Liver (tissue), 9 donors: ENCODE measurements around the gene COMMD4. TPM values are rescaled to one million over a fixed set of nuclear protein-coding genes. Genes with fewer than 3 reads are reported as not detected.
A peak's percentile ranks its signal among the peaks of the same experiment; 100 is the strongest.
"Not testable (repeated sequence)": the region's sequence is repeated elsewhere in the genome, so short reads cannot be mapped to it uniquely, and the experiment has no call there.

Source experiments
- DNase-seq: peaks from one replicate; pipeline ENCODE4 v3.0.0-alpha.2; 2017; ENCODE audit warnings: low spot score
- H3K27ac ChIP-seq, 2 donors: one replicate each; pipeline ENCODE4 v1.7.0; 2013; ENCODE audit warnings: inconsistent platforms in 2 of 2, low read length in 2 of 2, control low read depth in 1 of 2, low read depth in 1 of 2, mild to moderate bottlenecking in 1 of 2
- H3K27me3 ChIP-seq, 4 donors: one replicate each; pipeline versions ENCODE4 v1.6.1 to v1.7.0; 2013; ENCODE audit warnings: low read length in 3 of 4, inconsistent platforms in 1 of 4, mild to moderate bottlenecking in 1 of 4, moderate library complexity in 1 of 4; ENCODE audit not compliant: control insufficient read depth in 4 of 4, insufficient read depth in 4 of 4
- H3K36me3 ChIP-seq, 4 donors: one replicate each; pipeline versions ENCODE4 v1.6.1 to v1.7.0; 2013; ENCODE audit warnings: low read length in 3 of 4, mild to moderate bottlenecking in 3 of 4, low read depth in 1 of 4, moderate library complexity in 1 of 4; ENCODE audit not compliant: control insufficient read depth in 4 of 4, insufficient read depth in 3 of 4
- H3K4me1 ChIP-seq, 4 donors: one replicate each; pipeline versions ENCODE4 v1.6.1 to v1.7.0; 2013; ENCODE audit warnings: low read length in 3 of 4, mild to moderate bottlenecking in 3 of 4, moderate library complexity in 1 of 4; ENCODE audit not compliant: control insufficient read depth in 4 of 4, insufficient read depth in 4 of 4
- H3K4me3 ChIP-seq, 3 donors: one replicate each; pipeline versions ENCODE4 v1.6.1 to v1.7.0; 2013; ENCODE audit warnings: low read length in 3 of 3, control low read depth in 1 of 3, low read depth in 1 of 3, mild to moderate bottlenecking in 1 of 3
- H3K9ac ChIP-seq, 2 donors: one replicate each; pipeline ENCODE4 v1.7.0; 2013; ENCODE audit warnings: low read length in 2 of 2, mild to moderate bottlenecking in 2 of 2, moderate library complexity in 2 of 2, control low read depth in 1 of 2, low read depth in 1 of 2
- H3K9me3 ChIP-seq, 4 donors: one replicate each; pipeline versions ENCODE4 v1.6.1 to v1.7.0; 2013; ENCODE audit warnings: low read length in 3 of 4; ENCODE audit not compliant: control insufficient read depth in 4 of 4
- ATF3 ChIP-seq: IDR thresholded peaks from 2 replicates; pipeline ENCODE4 v1.6.1; 2016; ENCODE audit warnings: antibody characterized with exemption
- EGR1 ChIP-seq, 2 donors: IDR thresholded peaks; 2 replicates each; pipeline ENCODE4 v1.6.1; 2016 to 2018; ENCODE audit warnings: antibody characterized with exemption in 2 of 2, low read depth in 2 of 2
- FOXA2 ChIP-seq: IDR thresholded peaks from 2 replicates; pipeline ENCODE4 v1.6.1; 2016; ENCODE audit warnings: antibody characterized with exemption
- HNF4A ChIP-seq, 2 donors: conservative IDR thresholded peaks; 2 replicates each; pipeline ENCODE4 v1.6.1; 2016; ENCODE audit warnings: antibody characterized with exemption in 2 of 2, mild to moderate bottlenecking in 2 of 2
- HNF4G ChIP-seq: IDR thresholded peaks from 2 replicates; pipeline ENCODE4 v1.6.1; 2016; ENCODE audit warnings: antibody characterized with exemption
- JUND ChIP-seq, 2 donors: IDR thresholded peaks; 2 replicates each; pipeline ENCODE4 v1.6.1; 2016; ENCODE audit warnings: antibody characterized with exemption in 2 of 2
- NR2F2 ChIP-seq: IDR thresholded peaks from 2 replicates; pipeline ENCODE4 v1.6.1; 2016; ENCODE audit warnings: antibody characterized with exemption
- RXRA ChIP-seq, 2 donors: IDR thresholded peaks; 2 replicates each; pipeline ENCODE4 v1.6.1; 2017 to 2018; ENCODE audit warnings: antibody characterized with exemption in 2 of 2, mild to moderate bottlenecking in 1 of 2
- SP1 ChIP-seq: IDR thresholded peaks from 2 replicates; pipeline ENCODE4 v1.6.1; 2018; ENCODE audit warnings: antibody characterized with exemption, mild to moderate bottlenecking
- TAF1 ChIP-seq: conservative IDR thresholded peaks from 2 replicates; pipeline ENCODE4 v1.6.1; 2016; ENCODE audit warnings: antibody characterized with exemption, mild to moderate bottlenecking
- YY1 ChIP-seq: IDR thresholded peaks from 2 replicates; pipeline ENCODE4 v1.6.1; 2016; ENCODE audit warnings: antibody characterized with exemption, mild to moderate bottlenecking
- WGBS: extraction: QIAGEN DNeasy Blood & Tissue Kit; methylation state at CpG from one replicate; pipeline ENCODE4 v1.1.7; 2013; 5-methylcytosine and 5-hydroxymethylcytosine counted together
- polyA plus RNA-seq, 2 donors: library from polyadenylated mRNA; stranded (reverse) in 1 of 2; unstranded in 1 of 2; fragments of 200-250 nt in 1 of 2; fragments of >200 nt in 1 of 2; fragmentation: Nextera tagmentation in 1 of 2; extraction: Ambion mirVana in 1 of 2; gene quantifications; one replicate each; pipeline versions ENCODE4 v1.2.1 to v1.2.3, GENCODE V29; 2013 to 2015
- total RNA-seq, 2 donors: library from RNA; depleted of rRNA; stranded (reverse); fragments of >200 nt; gene quantifications; one replicate each; pipeline ENCODE4 v1.2.3, GENCODE V29; 2014
- TF ChIP-seq, protein P1 (sequence below): IDR thresholded peaks from 2 replicates; pipeline ENCODE4 v1.6.1; 2016; ENCODE audit warnings: antibody characterized with exemption
- TF ChIP-seq, protein P2 (sequence below): IDR thresholded peaks from 2 replicates; pipeline ENCODE4 v1.6.1; 2016; ENCODE audit warnings: antibody characterized with exemption
- donor health status: healthy.
- donor health status: healthy.
- donor health status: healthy.
- donor health status: healthy.
- donor health status: healthy.

Gene COMMD4
- total and polyA plus RNA-seq, 4 donors, result 21.2 to 56.0 (median 37.3) TPM

GRCh38 chr15:75348562-75349350 lies 12.9 kb downstream of the COMMD4 start:
- Histone ChIP-seq H3K27me3 (no peaks in the 10 kb centered on the region), H3K9ac (peak overlapping the region in 1 of 2 donors; percentile 26), H3K4me3 (peak overlapping the region; percentile 85 to 95 (median 90)), H3K9me3 (no peaks in the 10 kb centered on the region), H3K4me1 (peaks cover 5 to 27% (median 16%) of the 10 kb centered on the region in 4 donors), H3K36me3 (peaks cover 0 to 4% (median 0%) of the 10 kb centered on the region in 4 donors), H3K27ac (peak overlapping the region in 1 of 2 donors; percentile 62)
- TF ChIP-seq, protein P1, sequence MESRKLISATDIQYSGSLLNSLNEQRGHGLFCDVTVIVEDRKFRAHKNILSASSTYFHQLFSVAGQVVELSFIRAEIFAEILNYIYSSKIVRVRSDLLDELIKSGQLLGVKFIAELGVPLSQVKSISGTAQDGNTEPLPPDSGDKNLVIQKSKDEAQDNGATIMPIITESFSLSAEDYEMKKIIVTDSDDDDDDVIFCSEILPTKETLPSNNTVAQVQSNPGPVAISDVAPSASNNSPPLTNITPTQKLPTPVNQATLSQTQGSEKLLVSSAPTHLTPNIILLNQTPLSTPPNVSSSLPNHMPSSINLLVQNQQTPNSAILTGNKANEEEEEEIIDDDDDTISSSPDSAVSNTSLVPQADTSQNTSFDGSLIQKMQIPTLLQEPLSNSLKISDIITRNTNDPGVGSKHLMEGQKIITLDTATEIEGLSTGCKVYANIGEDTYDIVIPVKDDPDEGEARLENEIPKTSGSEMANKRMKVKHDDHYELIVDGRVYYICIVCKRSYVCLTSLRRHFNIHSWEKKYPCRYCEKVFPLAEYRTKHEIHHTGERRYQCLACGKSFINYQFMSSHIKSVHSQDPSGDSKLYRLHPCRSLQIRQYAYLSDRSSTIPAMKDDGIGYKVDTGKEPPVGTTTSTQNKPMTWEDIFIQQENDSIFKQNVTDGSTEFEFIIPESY, result no peak
- TF ChIP-seq HNF4A (conservative IDR thresholded peaks at IDR 0.05) (no peak), JUND (IDR thresholded peaks at IDR 0.05) (no peak)
- WGBS, result 44% methylated on average over 46 of the region's 46 CpGs
- DNase-seq, result no peak

- peaks cover 10 to 33% (median 22%) of the 10 kb centered on the region in 4 donors for H3K4me1 ChIP-seq
- not testable (repeated sequence) for H3K9ac ChIP-seq, DNase-seq, H3K4me3 ChIP-seq, H3K36me3 ChIP-seq, H3K27ac ChIP-seq, H3K27me3 ChIP-seq, H3K9me3 ChIP-seq
- WGBS, result 96% methylated on average over 8 of the region's 8 CpGs
These were observed 13.4 kb downstream of the COMMD4 start for GRCh38 chr15:75349351-75349669.

GRCh38 chr15:75349851-75350588 lies 14.2 kb downstream of the COMMD4 start:
- TF ChIP-seq HNF4A (conservative IDR thresholded peaks at IDR 0.05) (no peak), HNF4G (no peak), NR2F2 (no peak), SP1 (no peak), FOXA2 (no peak)
- Histone ChIP-seq H3K4me3 (no peak overlapping the region), H3K27ac (no peak overlapping the region), H3K9ac (no peak overlapping the region), H3K27me3 (no peaks in the 10 kb centered on the region), H3K9me3 (no peaks in the 10 kb centered on the region), H3K36me3 (peaks cover 0 to 4% (median 4%) of the 10 kb centered on the region in 4 donors), H3K4me1 (peaks cover 10 to 39% (median 25%) of the 10 kb centered on the region in 4 donors)
- WGBS, result 85% methylated on average over 9 of the region's 9 CpGs
- DNase-seq, result no peak

DNA sequence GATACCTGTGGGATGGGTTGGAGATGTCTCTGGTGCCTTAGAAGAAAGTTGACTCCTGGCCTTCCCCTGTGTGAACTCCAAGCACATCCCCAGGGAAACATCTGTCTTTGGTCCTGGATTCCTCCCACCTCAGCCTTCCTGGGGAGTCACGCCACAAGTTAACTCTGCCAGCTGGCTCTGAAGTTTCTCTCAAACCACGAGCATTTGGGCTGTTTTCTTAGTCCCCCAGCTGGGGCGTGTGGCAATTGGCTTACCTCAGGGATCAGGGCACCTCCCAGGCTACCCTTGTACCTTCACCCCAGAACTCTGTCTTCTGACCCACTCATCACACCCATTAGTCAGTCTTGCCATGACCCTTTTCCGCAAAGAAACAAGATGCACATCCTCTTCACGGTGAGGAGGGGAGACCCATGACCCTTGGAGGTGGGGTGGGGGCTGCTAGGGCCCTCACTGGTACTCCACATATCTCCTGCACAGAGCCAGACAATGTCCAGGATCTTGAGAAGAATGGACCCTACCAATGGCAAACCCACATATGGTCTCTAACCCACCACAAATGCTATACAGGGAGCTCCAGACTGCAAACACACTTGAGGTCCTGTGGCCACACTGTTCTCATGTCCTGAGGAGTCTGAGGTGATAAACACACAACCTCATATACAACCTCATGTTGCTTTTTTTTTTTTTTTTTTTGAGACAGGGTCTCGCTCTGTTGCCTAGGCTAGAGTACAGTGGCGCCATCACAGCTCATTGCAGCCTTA lies 14.9 kb downstream of the COMMD4 start:
- Histone ChIP-seq H3K4me1 (peaks cover 10 to 39% (median 25%) of the 10 kb centered on the region in 4 donors), H3K9me3 (no peaks in the 10 kb centered on the region), H3K27me3 (no peaks in the 10 kb centered on the region), H3K27ac (no peak overlapping the region), H3K9ac (no peak overlapping the region), H3K36me3 (peaks cover 2 to 6% (median 4%) of the 10 kb centered on the region in 4 donors), H3K4me3 (no peak overlapping the region)
- no peak for DNase-seq
- 82% methylated on average over 7 of the region's 7 CpGs for WGBS
- no peak for TF ChIP-seq YY1
- no peak for TF ChIP-seq TAF1
- TF ChIP-seq, protein P2, sequence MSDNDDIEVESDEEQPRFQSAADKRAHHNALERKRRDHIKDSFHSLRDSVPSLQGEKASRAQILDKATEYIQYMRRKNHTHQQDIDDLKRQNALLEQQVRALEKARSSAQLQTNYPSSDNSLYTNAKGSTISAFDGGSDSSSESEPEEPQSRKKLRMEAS, result no peak
- TF ChIP-seq EGR1 (IDR thresholded peaks at IDR 0.05; ENCODE audit: low read depth in 2 of 2), result no peak
- no peak for TF ChIP-seq ATF3
- no peak for TF ChIP-seq RXRA (IDR thresholded peaks at IDR 0.05)
- TF ChIP-seq, protein P1, result no peak
- TF ChIP-seq HNF4G, result no peak
